SIG-M5 treated with dmso at 0.1 percent for 504 hours (cell line): ENCODE measurements around the gene SCART1.
A peak's percentile ranks its signal among the peaks of the same experiment; 100 is the strongest.

Experiments
- DNase-seq: peaks from one replicate; lab custom pipeline; 2025; ENCODE audit not compliant: unreplicated experiment; lab: John Stamatoyannopoulos, UW

Gene SCART1

DNA sequence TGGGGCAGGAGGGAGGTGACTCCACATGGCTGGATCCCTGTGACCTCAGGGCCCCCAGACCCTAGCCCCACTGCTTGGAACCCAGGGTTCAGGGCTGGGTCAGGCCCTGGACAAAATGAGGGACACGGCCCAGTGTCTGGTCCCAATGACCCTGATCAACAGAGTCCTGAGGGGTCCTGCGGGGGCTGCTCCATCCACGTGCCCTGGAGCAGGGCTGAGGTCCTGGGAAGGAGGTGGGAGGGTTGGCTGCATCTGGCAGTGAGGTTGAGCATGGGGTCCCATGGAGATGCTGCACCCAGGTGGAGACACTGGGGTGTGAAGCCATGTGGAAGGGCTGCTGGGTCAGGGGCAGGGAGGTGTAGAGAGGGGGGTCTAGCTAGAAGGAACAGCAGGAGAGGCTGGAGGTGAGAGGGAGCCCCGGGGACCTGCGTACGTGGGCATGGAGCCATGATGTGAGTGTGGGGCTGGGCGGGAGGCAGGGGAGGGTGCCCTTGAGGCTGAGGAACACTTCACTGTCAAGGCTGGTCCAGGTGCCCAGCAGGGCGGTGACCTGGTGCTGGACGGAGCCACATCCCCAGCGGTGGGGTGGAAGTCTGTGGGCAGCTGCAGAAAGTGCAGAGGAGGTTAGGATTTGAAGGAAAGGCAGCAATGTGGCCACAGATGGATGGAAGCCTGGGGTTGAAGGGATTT, 604 bp downstream of the SCART1 start:
- DNase-seq, result no peak

GRCh38 chr10:133455196-133455595, 1.5 kb downstream of the SCART1 start:
- DNase-seq, result peak; percentile 2

DNA sequence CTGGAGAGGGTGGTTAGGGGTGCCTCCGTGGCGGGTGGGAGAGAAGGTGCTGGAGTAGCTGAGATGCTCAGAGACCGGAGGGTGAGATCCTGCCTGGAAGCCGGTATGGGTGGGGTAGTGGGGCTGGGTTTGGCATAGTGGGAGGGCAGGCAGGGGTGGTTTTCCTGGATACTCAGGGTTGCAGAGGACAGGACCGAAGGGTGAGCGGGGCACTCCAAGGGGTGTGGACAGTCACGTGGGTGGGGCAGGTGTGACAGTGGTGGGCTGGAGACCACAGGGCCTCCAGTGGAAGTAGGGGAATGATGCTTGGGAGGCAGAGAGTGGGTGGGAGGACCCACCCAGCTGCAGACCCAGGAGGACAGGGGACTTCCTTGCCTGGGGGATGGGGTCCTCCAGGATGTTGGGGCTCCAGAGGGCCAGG, 1.9 kb downstream of the SCART1 start:
- no peak for DNase-seq

GRCh38 chr10:133456041-133456951, 2.6 kb downstream of the SCART1 start:
- no peak for DNase-seq

- no peak for DNase-seq
These were observed 3.5 kb downstream of the SCART1 start for GRCh38 chr10:133457100-133457841.

DNA sequence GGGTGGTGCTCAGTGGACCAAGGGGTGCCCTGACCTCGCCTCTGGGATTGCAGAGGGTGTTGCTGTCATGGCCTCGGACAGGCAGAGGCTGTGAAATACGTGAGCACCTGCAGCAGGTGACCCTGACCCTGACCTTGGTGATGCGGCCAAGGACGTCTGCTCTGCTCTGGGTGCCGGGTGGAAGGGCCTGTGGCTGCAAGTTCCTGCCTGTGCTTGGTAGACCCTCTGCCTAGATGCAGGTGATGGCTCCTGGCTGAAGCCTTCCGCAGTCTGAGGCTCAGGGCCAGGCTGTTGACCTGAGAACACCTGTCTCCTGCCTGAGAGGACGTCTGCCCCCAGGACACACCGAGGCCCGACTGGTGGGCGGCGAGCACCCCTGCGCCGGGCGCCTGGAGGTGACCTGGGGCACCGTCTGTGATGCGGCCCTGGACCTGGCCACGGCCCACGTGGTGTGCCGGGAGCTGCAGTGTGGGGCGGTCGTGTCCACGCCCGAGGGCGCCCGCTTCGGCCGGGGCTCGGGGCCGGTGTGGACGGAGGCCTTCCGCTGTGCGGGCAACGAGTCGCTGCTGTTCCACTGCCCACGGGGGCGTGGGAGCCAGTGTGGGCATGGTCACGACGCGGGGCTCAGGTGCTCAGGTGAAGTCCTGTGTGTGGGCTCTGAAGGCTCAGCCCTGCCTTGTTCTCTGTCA, 4.4 kb downstream of the SCART1 start:
- DNase-seq, result no peak

GRCh38 chr10:133458710-133459453, 5.1 kb downstream of the SCART1 start:
- DNase-seq, result no peak

DNA sequence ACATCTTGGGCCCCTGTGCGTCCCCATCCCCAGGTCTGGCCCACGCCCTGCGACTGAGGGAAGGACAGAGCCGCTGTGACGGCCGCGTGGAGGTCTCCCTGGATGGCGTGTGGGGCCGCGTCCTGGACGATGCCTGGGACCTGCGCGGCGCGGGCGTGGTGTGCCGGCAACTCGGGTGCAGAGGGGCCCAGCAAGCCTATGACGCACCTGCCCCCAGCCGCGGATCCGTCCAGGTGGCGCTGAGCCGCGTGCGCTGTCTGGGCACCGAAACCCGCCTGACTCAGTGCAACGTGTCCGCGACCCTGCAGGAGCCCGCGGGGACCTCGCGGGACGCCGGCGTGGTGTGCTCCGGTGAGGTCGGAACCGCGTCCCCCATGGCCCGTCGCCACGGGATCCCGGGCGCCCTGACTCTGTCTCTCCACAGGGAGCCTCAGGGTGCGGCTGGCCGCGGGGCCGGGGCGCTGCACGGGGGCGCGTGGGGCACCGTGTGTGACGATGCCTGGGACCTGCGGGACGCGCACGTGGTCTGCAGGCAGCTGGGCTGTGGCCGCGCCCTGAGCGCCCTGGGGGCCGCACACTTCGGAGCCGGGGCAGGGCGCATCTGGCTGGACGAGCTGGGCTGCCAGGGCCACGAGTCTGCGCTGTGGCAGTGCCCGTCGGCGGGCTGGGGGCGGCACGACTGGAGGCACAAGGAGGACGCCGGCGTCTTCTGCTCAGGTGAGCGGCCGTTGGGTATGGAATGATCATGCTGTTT, 5.9 kb downstream of the SCART1 start:
- DNase-seq, result no peak

DNA sequence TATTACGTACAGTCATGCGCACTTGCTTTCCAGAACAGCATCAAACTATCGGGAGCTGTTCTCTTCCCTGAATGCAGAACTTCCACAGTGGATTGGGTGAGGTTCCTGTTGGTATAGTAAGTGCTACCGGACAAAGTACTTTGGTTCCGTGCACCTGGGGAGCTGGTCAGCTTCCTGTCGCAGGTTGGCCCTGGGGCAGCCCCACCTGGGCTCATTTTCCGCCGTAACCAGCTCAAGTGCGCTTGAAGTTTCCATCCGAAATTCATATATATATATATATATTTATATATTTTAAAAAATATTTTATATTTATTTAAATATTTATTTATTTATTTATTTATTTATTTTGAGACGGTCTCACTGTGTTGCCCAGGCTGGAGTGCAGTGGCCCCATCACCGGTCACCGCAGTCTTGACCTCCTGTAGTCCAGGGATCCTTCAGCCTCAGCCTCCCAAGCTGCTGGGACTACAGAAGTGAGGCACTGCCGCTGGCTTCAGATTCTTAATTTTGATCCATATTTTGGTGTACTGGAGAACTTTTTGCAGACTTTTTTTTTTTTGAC, 6.5 kb downstream of the SCART1 start:
- DNase-seq, result no peak

DNA sequence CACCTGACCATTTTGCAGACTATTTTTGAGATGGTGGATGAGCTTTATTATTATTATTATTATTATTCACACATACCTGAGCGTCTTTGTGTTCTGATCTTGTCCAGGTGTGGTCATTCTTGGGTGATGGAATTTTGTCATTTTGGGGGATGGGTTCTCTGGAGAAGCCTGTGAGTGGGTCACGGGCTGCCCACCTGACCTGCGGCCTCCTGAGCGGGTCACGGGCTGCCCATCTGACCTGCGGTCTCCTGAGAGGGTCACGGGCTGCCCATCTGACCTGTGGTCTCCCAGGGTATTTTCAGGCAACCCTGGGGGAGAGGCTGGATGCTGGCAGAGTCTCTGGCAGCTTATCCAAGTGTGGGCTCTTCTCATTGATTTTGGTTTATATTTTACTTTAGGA, 7.3 kb downstream of the SCART1 start:
- no peak for DNase-seq

- DNase-seq, result no peak
These were observed 8.1 kb downstream of the SCART1 start for GRCh38 chr10:133461841-133462240.

GRCh38 chr10:133462512-133463305, 9.0 kb downstream of the SCART1 start:
- no peak for DNase-seq

DNA sequence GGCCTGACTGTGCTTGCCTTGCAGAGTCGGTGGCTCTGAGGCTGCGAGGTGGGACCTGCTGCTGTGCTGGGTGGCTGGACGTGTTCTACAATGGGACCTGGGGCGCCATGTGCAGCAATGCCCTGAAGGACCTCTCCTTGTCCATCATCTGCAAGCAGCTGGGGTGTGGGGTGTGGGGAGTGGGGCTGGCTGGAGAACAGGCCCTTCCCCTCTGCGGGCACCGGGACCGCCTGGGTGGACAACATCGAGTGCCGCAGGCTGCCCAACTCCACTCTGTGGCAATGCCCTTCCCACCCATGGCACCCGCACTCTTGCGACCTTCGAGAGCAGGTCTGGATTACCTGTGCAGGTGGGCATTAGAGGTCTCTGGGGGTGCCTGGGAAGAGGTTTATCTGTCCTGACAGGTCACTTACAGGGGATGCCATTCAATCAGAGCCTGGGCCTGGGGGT, 10.9 kb downstream of the SCART1 start:
- no peak for DNase-seq

DNA sequence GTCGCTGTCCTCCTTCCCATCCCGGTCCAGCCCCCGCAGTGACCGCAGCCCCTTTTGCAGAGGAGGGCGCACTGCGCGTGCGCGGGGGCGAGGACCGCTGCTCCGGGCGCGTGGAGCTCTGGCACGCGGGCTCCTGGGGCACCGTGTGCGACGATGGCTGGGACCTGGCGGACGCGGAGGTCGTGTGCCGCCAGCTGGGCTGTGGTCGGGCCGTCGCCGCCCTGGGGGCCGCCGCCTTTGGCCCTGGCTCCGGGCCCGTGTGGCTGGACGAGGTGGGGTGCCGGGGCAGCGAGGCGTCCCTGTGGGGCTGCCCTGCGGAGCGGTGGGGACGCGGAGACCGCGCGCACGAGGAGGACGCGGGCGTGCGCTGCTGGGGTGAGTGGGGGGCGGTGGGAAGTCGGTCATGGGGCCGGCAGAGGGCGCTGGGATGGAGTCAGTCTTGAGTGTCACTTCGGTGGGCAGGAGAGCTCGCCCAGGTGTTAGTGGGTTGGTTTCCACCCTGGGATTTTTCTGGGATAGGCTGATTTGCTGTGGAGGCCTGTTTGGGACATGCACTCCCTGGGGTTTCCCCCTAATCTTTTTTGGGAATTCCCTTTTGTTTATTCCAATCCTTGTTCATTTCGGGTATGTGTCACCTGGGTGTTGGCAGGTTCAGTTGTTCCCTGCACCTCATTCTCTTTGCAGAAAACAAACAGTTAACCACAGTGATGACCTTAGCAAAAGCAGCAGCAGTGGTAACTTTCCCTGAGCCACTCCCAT, 11.6 kb downstream of the SCART1 start:
- DNase-seq, result no peak

- no peak for DNase-seq
These were observed 12.3 kb downstream of the SCART1 start for GRCh38 chr10:133465950-133466474.

DNA sequence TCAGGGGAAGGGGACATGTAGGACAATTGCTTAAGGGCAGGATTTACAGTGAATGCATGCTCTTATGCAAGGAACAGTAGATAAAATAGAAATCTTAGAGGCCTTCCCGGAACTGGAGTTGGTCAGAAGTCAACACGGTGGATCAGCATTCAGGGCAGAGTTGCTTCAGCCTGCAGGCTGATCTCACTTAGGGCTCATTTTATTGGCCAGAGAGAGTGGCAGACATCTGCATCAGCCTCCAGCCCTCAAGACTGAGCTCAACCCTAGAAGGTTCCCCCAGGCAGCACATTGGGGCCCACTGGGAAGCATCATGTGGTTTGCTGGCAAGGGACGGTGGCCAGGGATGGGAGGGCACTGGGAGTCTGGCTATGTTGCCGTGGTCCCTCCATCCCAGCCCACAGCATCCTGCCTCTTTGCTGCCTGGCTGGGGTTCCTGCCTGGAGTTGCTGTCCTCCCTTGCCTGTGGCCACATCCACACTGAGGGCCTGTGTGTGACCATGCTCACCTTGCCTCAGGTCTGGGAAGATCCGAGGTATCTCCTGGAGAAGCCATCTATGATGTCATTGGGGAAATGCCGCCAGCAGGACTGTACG, 13.0 kb downstream of the SCART1 start:
- no peak for DNase-seq

DNA sequence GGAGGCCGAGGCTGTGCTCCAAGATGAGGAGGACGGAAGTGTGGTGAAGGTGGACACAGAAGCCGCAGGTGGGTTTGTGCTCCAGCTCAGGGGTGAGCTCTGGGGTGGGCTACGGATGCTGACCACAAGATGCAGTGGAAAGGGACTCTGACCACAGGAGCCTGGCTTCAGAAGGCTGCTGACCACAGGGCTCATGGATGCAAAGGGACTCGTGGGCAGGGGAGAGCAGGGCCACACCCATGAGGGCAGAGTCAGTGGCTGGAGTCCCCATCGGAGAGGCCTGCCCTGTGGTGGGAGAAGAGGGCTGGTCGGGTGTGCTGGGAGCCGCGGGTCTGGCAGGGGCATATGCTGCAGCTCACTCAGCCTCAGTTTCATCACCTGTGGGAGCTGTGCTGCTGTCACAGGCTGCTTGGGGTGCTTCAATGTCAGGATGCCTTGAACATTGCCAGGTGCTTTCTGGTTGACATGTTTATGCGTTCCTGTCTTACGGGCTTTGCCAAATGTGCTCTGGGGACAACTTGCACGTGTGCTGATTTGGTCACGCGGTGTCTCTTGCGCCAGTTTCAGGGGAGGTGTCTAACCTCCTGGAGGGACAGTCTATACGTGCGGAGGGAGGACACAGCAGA, 13.7 kb downstream of the SCART1 start:
- no peak for DNase-seq
